Body of pancreas (tissue), 4 donors: ENCODE measurements around the gene NUDCD2. TPM values are rescaled to one million over a fixed set of nuclear protein-coding genes. Genes with fewer than 3 reads are reported as not detected.

Source experiments
- ATAC-seq: fragments of 150-250 bp; one replicate; pipeline ENCODE4 v1.9.1; 2016
- DNase-seq, 4 donors: peaks; one replicate each; pipeline ENCODE4 v3.0.0-alpha.2; 2019
- H3K27ac ChIP-seq, 4 donors: fragments of 200-600 bp; sonication (generic); 1 replicate in 3 of 4; 2 replicates in 1 of 4; pipeline versions ENCODE4 v1.5.1 to v1.6.1; 2016 to 2019; ENCODE audit warnings: mild to moderate bottlenecking in 1 of 4, mixed read lengths in 1 of 4, moderate library complexity in 1 of 4
- H3K27me3 ChIP-seq, 2 donors: fragments of 200-600 bp; sonication (generic); one replicate each; pipeline ENCODE4 v1.6.0; 2016; ENCODE audit warnings: mild to moderate bottlenecking in 1 of 2
- H3K36me3 ChIP-seq, 2 donors: fragments of 200-600 bp; sonication (generic); replicated peaks in 1 of 2; 2 replicates each; pipeline ENCODE4 v1.5.1; 2016; ENCODE audit warnings: low read depth in 2 of 2; ENCODE audit not compliant: insufficient read depth in 1 of 2
- H3K4me1 ChIP-seq: fragments of 200-600 bp; sonication (generic); one replicate; pipeline ENCODE4 v1.6.0; 2016
- H3K4me3 ChIP-seq, 2 donors: fragments of 200-600 bp; sonication (generic); 1 replicate in 1 of 2; 2 replicates in 1 of 2; pipeline ENCODE4 v1.5.1; 2016 to 2019
- H3K9me3 ChIP-seq, 3 donors: fragments of 200-600 bp; sonication (generic); 1 replicate in 2 of 3; 2 replicates in 1 of 3; pipeline ENCODE4 v1.5.1; 2016
- POLR2A ChIP-seq, 3 donors: fragments of 450-650 bp; IDR thresholded peaks; one replicate each; pipeline ENCODE4 v1.6.1; 2016; ENCODE audit warnings: antibody characterized with exemption in 3 of 3, mild to moderate bottlenecking in 2 of 3
- WGBS, 2 donors: methylation state at CpG; one replicate each; pipeline ENCODE4 v1.1.5; 2017; 5-methylcytosine and 5-hydroxymethylcytosine counted together
- intact Hi-C: fragments of 100-400 bp; cut with DNase I; formaldehyde crosslinking; loops from one replicate; pipeline ENCODE4 v1.15.1; 2023
- total RNA-seq, 2 donors: library from RNA; depleted of rRNA; stranded (reverse); fragments of >200 nt; gene quantifications; one replicate each; pipeline ENCODE4 v1.1.0, GENCODE V29; 2016
- TF ChIP-seq, protein P1 (sequence below), 7 experiments: fragments of 450-650 bp in 4 of 7; fragments of 200-600 bp in 3 of 7; sonication (generic) in 3 of 7; IDR thresholded peaks; one replicate each; pipeline ENCODE4 v1.5.1; 2016 to 2019; ENCODE audit warnings: antibody characterized with exemption in 7 of 7

Gene NUDCD2
- total RNA-seq, 2 donors from 2014 or later = 2.0 to 4.2 TPM

DNA sequence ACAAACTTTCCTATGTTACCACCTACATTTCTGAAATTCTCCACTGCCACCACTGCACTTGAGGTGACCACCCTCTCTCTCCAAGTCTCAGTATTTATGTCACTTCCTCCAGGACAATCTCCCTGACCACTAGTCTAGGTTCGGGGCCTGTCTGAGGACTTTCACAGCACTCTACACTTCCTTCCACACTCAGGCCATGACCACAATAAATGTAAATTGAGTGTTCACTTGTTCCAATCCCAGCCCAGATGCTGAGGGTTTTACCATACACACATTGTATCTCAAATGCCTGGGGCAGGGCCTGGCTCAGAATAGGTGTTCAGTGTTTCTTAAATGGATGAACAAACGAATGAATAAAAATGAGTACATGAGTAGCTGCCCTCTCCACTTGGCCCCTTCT is 49.4 kb downstream of the NUDCD2 start:
- no peak overlapping the region for H3K27ac ChIP-seq
- peaks cover 0 to 3% of the 10 kb centered on the region in 2 donors for H3K27me3 ChIP-seq
- TF ChIP-seq, protein P1, sequence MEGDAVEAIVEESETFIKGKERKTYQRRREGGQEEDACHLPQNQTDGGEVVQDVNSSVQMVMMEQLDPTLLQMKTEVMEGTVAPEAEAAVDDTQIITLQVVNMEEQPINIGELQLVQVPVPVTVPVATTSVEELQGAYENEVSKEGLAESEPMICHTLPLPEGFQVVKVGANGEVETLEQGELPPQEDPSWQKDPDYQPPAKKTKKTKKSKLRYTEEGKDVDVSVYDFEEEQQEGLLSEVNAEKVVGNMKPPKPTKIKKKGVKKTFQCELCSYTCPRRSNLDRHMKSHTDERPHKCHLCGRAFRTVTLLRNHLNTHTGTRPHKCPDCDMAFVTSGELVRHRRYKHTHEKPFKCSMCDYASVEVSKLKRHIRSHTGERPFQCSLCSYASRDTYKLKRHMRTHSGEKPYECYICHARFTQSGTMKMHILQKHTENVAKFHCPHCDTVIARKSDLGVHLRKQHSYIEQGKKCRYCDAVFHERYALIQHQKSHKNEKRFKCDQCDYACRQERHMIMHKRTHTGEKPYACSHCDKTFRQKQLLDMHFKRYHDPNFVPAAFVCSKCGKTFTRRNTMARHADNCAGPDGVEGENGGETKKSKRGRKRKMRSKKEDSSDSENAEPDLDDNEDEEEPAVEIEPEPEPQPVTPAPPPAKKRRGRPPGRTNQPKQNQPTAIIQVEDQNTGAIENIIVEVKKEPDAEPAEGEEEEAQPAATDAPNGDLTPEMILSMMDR (IDR thresholded peaks at IDR 0.05) = no peak
- TF ChIP-seq POLR2A (IDR thresholded peaks at IDR 0.05) = no peak
- WGBS, 2 donors = 60 to 64% methylated on average over 2 of the region's 2 CpGs
- no peak for ATAC-seq
- no peaks in the 10 kb centered on the region for H3K9me3 ChIP-seq
- intact Hi-C loops = no loop called here
- DNase-seq = no peak
- peaks cover 9% of the 10 kb centered on the region for H3K4me1 ChIP-seq
- H3K4me3 ChIP-seq = no peak overlapping the region
- H3K36me3 ChIP-seq = no peaks in the 10 kb centered on the region

DNA sequence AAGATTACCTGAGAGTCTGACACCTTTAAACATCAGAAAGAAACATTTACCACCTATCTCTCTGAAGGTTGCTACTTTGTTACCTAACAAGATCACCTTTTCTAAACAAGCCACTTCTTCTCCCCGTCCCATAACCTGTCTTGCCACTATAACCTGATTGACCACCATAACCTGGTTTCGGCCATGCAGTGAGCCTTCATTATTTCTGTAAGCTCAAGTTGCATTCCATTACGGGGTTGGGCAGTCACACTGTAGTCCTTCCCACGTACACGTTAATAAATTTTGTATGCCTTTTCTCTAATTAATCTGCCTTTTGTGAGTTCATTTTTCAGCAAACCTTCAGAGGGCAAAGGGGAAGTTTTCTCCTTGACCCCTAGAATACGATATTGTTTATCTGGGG is 50.5 kb downstream of the NUDCD2 start:
- WGBS, 2 donors = 58 to 65% methylated on average over 6 of the region's 6 CpGs
- H3K36me3 ChIP-seq = no peaks in the 10 kb centered on the region
- H3K27me3 ChIP-seq = no peaks in the 10 kb centered on the region
- H3K27ac ChIP-seq = no peak overlapping the region
- no peaks in the 10 kb centered on the region for H3K9me3 ChIP-seq
- H3K4me1 ChIP-seq = peaks cover 11% of the 10 kb centered on the region
- no peak for DNase-seq
- H3K4me3 ChIP-seq = no peak overlapping the region
- intact Hi-C loops = no loop called here
- no peak for ATAC-seq
- TF ChIP-seq, protein P1 (IDR thresholded peaks at IDR 0.05) = no peak
- TF ChIP-seq POLR2A (IDR thresholded peaks at IDR 0.05) = no peak

DNA sequence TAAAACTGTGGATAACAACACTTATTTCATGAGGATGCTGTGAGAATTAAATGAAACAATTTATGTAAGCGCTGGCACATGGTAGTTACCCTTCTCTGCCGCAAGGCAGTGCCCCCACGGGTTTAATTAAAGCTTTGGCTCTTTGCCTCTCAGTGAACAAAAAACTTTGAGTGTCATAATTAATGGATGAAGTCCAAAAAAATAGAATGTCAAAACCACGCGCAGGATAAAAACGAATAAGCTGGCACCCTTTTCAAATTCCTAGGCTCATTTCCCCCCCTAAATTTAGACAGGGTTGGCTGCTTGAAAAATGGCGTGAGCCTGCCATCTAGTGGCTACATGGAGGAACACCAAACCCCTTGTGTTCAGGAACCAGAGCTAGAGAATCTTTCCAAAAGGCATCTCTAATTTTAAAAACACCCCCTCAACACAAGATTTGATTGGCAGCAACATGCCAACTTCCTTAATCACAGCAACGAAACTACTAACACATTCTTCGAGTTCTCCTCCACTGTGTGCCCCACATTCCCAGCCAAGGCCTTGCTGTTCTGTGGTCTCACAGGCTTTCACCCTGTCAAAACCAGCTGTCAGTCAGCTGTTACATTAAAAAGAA is 51.5 kb downstream of the NUDCD2 start:
- TF ChIP-seq, protein P1 (IDR thresholded peaks at IDR 0.05) = peak; percentile 75 to 95 (median 85)
- no peak for TF ChIP-seq POLR2A (IDR thresholded peaks at IDR 0.05)
- WGBS, 2 donors = 7 to 11% methylated on average over 9 of the region's 9 CpGs
- H3K27me3 ChIP-seq = no peaks in the 10 kb centered on the region
- H3K27ac ChIP-seq = no peak overlapping the region
- ATAC-seq = peak; percentile 88
- intact Hi-C loops = no loop called here
- no peaks in the 10 kb centered on the region for H3K9me3 ChIP-seq
- H3K4me3 ChIP-seq = no peak overlapping the region
- peaks cover 14% of the 10 kb centered on the region for H3K4me1 ChIP-seq
- DNase-seq = peak; percentile 58 to 67 (median 62)
- no peaks in the 10 kb centered on the region for H3K36me3 ChIP-seq

DNA sequence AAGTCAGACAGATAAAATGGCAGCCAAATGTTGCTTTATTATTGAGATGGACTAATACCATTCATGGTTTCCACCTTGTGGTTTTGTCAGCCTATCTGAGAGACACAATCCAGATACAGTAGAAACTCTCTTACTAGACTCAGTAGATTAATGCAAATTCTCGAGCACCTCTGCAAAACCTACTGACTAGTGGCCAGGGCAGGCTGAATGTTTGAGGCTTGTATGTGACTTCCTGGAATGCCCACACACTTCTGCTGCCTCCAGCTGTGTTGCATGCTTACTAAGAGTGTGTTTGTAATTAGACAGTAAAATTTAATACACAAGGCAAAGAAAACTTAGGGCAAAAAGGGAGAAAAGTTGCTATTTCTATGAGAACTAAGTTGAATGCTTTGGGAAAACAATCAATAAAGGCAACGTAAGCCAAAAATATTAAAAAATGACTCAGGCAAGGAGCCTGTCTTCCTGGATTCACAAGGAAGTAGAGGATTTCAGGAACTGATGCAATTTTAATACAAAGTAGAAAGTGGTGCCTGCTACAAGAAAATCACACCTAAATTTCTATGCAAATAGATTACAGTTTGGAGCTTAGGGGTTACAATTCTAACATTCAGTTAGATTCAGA is 52.8 kb downstream of the NUDCD2 start:
- Histone ChIP-seq H3K4me1 (peaks cover 14% of the 10 kb centered on the region), H3K36me3 (no peaks in the 10 kb centered on the region), H3K9me3 (no peaks in the 10 kb centered on the region), H3K27me3 (no peaks in the 10 kb centered on the region), H3K4me3 (no peak overlapping the region), H3K27ac (no peak overlapping the region)
- ATAC-seq = no peak
- TF ChIP-seq, protein P1 (IDR thresholded peaks at IDR 0.05) = no peak
- TF ChIP-seq POLR2A (IDR thresholded peaks at IDR 0.05) = no peak
- intact Hi-C loops = no loop called here
- DNase-seq = no peak
- 37 to 46% methylated on average over 2 of the region's 2 CpGs for WGBS, 2 donors
